DOHH2 (cell line): ENCODE measurements around the gene TMEM106C.

ENCODE experiments used
- CTCF ChIP-seq: fragments of 200-600 bp; sonication (generic); IDR thresholded peaks from one replicate; pipeline ENCODE4 v1.5.1; 2014; ENCODE audit warnings: antibody characterized with exemption, mild to moderate bottlenecking, low read depth, low read length; ENCODE audit not compliant: poor library complexity, severe bottlenecking
- EZH2phosphoT487 ChIP-seq: fragments of 200-600 bp; sonication (generic); IDR thresholded peaks from 2 replicates; pipeline ENCODE4 v1.6.1; 2017; ENCODE audit warnings: borderline replicate concordance, mild to moderate bottlenecking, antibody characterized with exemption, low read length, moderate library complexity, mixed read lengths

GRCh38 chr12:47941871-47942613 is 21.4 kb upstream of the TMEM106C start:
- TF ChIP-seq EZH2phosphoT487 (no peak), CTCF (peak; percentile 48)
